Right forelimb (tissue), 1 donor: ENCODE measurements around the gene UBIAD1.
"Not testable (repeated sequence)": the region's sequence is repeated elsewhere in the genome, so short reads cannot be mapped to it uniquely, and the experiment has no call there.

Experiments used
- DNase-seq: peaks from one replicate; pipeline ENCODE4 v3.0.0-alpha.2; 2018

The UBIAD1 gene

GRCh38 chr1:11280719-11281376 is 7.8 kb downstream of the UBIAD1 start:
- DNase-seq = no peak

- no peak for DNase-seq
Observed at GRCh38 chr1:11281518-11282331, 8.7 kb downstream of the UBIAD1 start.

- no peak for DNase-seq
Observed at GRCh38 chr1:11283151-11283550, 10.2 kb downstream of the UBIAD1 start.

GRCh38 chr1:11284784-11285183 is 11.8 kb downstream of the UBIAD1 start:
- no peak for DNase-seq

GRCh38 chr1:11285883-11286734 is 13.1 kb downstream of the UBIAD1 start:
- no peak for DNase-seq

GRCh38 chr1:11286735-11287410 is 13.9 kb downstream of the UBIAD1 start:
- DNase-seq = no peak

GRCh38 chr1:11289064-11289463 is 16.1 kb downstream of the UBIAD1 start:
- DNase-seq = no peak

GRCh38 chr1:11291049-11291448 is 18.1 kb downstream of the UBIAD1 start:
- no peak for DNase-seq

- no peak for DNase-seq
Observed at GRCh38 chr1:11293856-11294255, 20.9 kb downstream of the UBIAD1 start.

- no peak for DNase-seq
Observed at GRCh38 chr1:11294951-11295350, 22.0 kb downstream of the UBIAD1 start.

- no peak for DNase-seq
Observed at GRCh38 chr1:11295905-11296304, 22.9 kb downstream of the UBIAD1 start.

- DNase-seq = not testable (repeated sequence)
Observed at GRCh38 chr1:11297774-11298173, 24.8 kb downstream of the UBIAD1 start.

GRCh38 chr1:11298390-11299224 is 25.6 kb downstream of the UBIAD1 start:
- no peak for DNase-seq

GRCh38 chr1:11299225-11299574 is 26.2 kb downstream of the UBIAD1 start:
- no peak for DNase-seq

- DNase-seq = no peak
Observed at GRCh38 chr1:11301601-11302000, 28.6 kb downstream of the UBIAD1 start.

- no peak for DNase-seq
Observed at GRCh38 chr1:11302366-11302765, 29.4 kb downstream of the UBIAD1 start.

GRCh38 chr1:11305516-11305915 is 32.5 kb downstream of the UBIAD1 start:
- not testable (repeated sequence) for DNase-seq

GRCh38 chr1:11307852-11308251 is 34.9 kb downstream of the UBIAD1 start:
- no peak for DNase-seq

GRCh38 chr1:11308699-11309224 is 35.8 kb downstream of the UBIAD1 start:
- no peak for DNase-seq

GRCh38 chr1:11309385-11309784 is 36.4 kb downstream of the UBIAD1 start:
- no peak for DNase-seq
